Body of pancreas (tissue), 4 donors: Measurements from ENCODE around the gene CCDC137.

Experiments used
- CTCF ChIP-seq, 7 experiments: fragments of 450-650 bp in 4 of 7; fragments of 200-600 bp in 3 of 7; sonication (generic) in 3 of 7; IDR thresholded peaks; one replicate each; pipeline ENCODE4 v1.5.1; 2016 to 2019; ENCODE audit warnings: antibody characterized with exemption in 7 of 7
- POLR2A ChIP-seq, 3 donors: fragments of 450-650 bp; IDR thresholded peaks; one replicate each; pipeline ENCODE4 v1.6.1; 2016; ENCODE audit warnings: antibody characterized with exemption in 3 of 3, mild to moderate bottlenecking in 2 of 3

- TF ChIP-seq CTCF (IDR thresholded peaks at IDR 0.05) (no peak), POLR2A (IDR thresholded peaks at IDR 0.05) (no peak)
Observed at GRCh38 chr17:81673561-81674258, 7.2 kb downstream of the CCDC137 start.
